Activated CD8-positive, alpha-beta T cell treated with anti-CD3 and anti-CD28 coated beads for 36 hours (primary cell): Measurements from ENCODE around the gene ZNF804B. TPM values are rescaled to one million over a fixed set of nuclear protein-coding genes. Genes with fewer than 3 reads are reported as not detected.

ENCODE experiments used
- ATAC-seq: fragments of 200-7000 bp; cut with Tn5 transposase; one replicate; pipeline ENCODE4 v1.10.0; 2021; ENCODE audit warnings: mild to moderate bottlenecking, moderate library complexity
- CTCF ChIA-PET: fragments of 350-600 bp; sonication (Branson Sonifier 250); formaldehyde crosslinking; loops from one replicate; lab custom pipeline; 2021; ENCODE audit warnings: antibody characterized with exemption; lab: Charles Lee
- POLR2A ChIA-PET: fragments of 350-600 bp; sonication (Branson Sonifier 250); formaldehyde crosslinking; loops from one replicate; lab custom pipeline; 2021; ENCODE audit warnings: antibody characterized with exemption; lab: Charles Lee
- DNase-seq: peaks from one replicate; pipeline ENCODE4 v3.0.0-alpha.2; 2020
- H3K27ac Mint-ChIP-seq: one replicate; pipeline ENCODE4 v1.8.0; 2021; ENCODE audit warnings: mild to moderate bottlenecking, mixed read lengths
- H3K27me3 Mint-ChIP-seq: one replicate; pipeline ENCODE4 v1.8.0; 2021; ENCODE audit warnings: mixed read lengths
- H3K36me3 Mint-ChIP-seq: one replicate; pipeline ENCODE4 v1.8.0; 2021; ENCODE audit warnings: low read depth, mixed read lengths
- H3K4me1 Mint-ChIP-seq: one replicate; pipeline ENCODE4 v1.8.0; 2021; ENCODE audit warnings: low read depth, mixed read lengths
- H3K4me3 Mint-ChIP-seq: one replicate; pipeline ENCODE4 v1.8.0; 2021; ENCODE audit warnings: mild to moderate bottlenecking, moderate library complexity, mixed read lengths
- H3K9me3 Mint-ChIP-seq: one replicate; pipeline ENCODE4 v1.8.0; 2021; ENCODE audit warnings: mixed read lengths
- CTCF ChIP-seq: fragments of 200-600 bp; IDR thresholded peaks from one replicate; pipeline ENCODE4 v1.8.0; 2022; ENCODE audit warnings: antibody characterized with exemption, mild to moderate bottlenecking
- intact Hi-C: fragments of 100-400 bp; cut with micrococcal nuclease; formaldehyde crosslinking; loops from one replicate; pipeline ENCODE4 v1.10.0; 2022
- total RNA-seq, 2 experiments: library from RNA; stranded (reverse); gene quantifications; one replicate each; pipeline ENCODE4 v1.2.3, GENCODE V29; 2021

The ZNF804B gene
- total RNA-seq, 2 experiments from 2014 or later, result not detected

- POLR2A ChIA-PET, result no interaction called here
- Mint-ChIP-seq H3K27me3 (no peaks in the 10 kb centered on the region), H3K4me3 (no peak overlapping the region), H3K9me3 (no peaks in the 10 kb centered on the region), H3K36me3 (no peaks in the 10 kb centered on the region), H3K4me1 (no peaks in the 10 kb centered on the region), H3K27ac (no peak overlapping the region)
- DNase-seq (no peak), ATAC-seq (no peak)
- CTCF ChIA-PET, result no interaction called here
- TF ChIP-seq CTCF, result no peak
- intact Hi-C loops, result no loop called here
Measured at GRCh38 chr7:89067048-89067447, 307.5 kb downstream of the ZNF804B start.

GRCh38 chr7:89072081-89072480 lies 312.6 kb downstream of the ZNF804B start:
- Mint-ChIP-seq H3K36me3 (no peaks in the 10 kb centered on the region), H3K9me3 (no peaks in the 10 kb centered on the region), H3K4me3 (no peak overlapping the region), H3K4me1 (no peaks in the 10 kb centered on the region), H3K27ac (no peak overlapping the region), H3K27me3 (no peaks in the 10 kb centered on the region)
- no peak for DNase-seq
- ChIA-PET CTCF (no interaction called here), POLR2A (interaction anchor here (0.6 kb wide), 1 partner anchor 24 kb away, joined by 3 read pairs; no protein-coding TSS in a partner anchor)
- intact Hi-C loops, result no loop called here
- no peak for TF ChIP-seq CTCF
- ATAC-seq, result no peak

- no peak for TF ChIP-seq CTCF
- Mint-ChIP-seq H3K4me3 (no peak overlapping the region), H3K27me3 (no peaks in the 10 kb centered on the region), H3K36me3 (no peaks in the 10 kb centered on the region), H3K4me1 (no peaks in the 10 kb centered on the region), H3K9me3 (no peaks in the 10 kb centered on the region), H3K27ac (no peak overlapping the region)
- ChIA-PET CTCF (no interaction called here), POLR2A (no interaction called here)
- intact Hi-C loops, result no loop called here
- ATAC-seq, result no peak
- no peak for DNase-seq
Measured at GRCh38 chr7:89073776-89074175, 314.3 kb downstream of the ZNF804B start.

GRCh38 chr7:89077992-89078391 lies 318.5 kb downstream of the ZNF804B start:
- CTCF ChIA-PET, result no interaction called here
- Mint-ChIP-seq H3K27me3 (no peaks in the 10 kb centered on the region), H3K36me3 (no peaks in the 10 kb centered on the region), H3K4me1 (no peaks in the 10 kb centered on the region), H3K27ac (no peak overlapping the region), H3K9me3 (no peaks in the 10 kb centered on the region), H3K4me3 (no peak overlapping the region)
- no peak for TF ChIP-seq CTCF
- DNase-seq (no peak), ATAC-seq (no peak)
- POLR2A ChIA-PET, result no interaction called here
- intact Hi-C loops, result no loop called here

GRCh38 chr7:89085580-89085979 lies 326.1 kb downstream of the ZNF804B start:
- Mint-ChIP-seq H3K27me3 (no peaks in the 10 kb centered on the region), H3K9me3 (no peaks in the 10 kb centered on the region), H3K36me3 (no peaks in the 10 kb centered on the region), H3K4me3 (no peak overlapping the region), H3K27ac (no peak overlapping the region), H3K4me1 (no peaks in the 10 kb centered on the region)
- no peak for TF ChIP-seq CTCF
- ATAC-seq (no peak), DNase-seq (no peak)
- CTCF ChIA-PET, result no interaction called here
- intact Hi-C loops, result no loop called here
- POLR2A ChIA-PET, result no interaction called here
